Astrocyte of the cerebellum (primary cell): ENCODE data around the gene UBR3.
"Not testable (repeated sequence)": the region's sequence is repeated elsewhere in the genome, so short reads cannot be mapped to it uniquely, and the experiment has no call there.

Experiments
- DNase-seq: peaks from one replicate; pipeline ENCODE4 v3.0.0-alpha.2; 2011; ENCODE audit warnings: low read depth
- H3K4me3 ChIP-seq: 2 replicates; pipeline ENCODE4 v1.5.1; 2011; ENCODE audit warnings: mild to moderate bottlenecking, low read depth, low read length, moderate library complexity
- in situ Hi-C: cut with HindIII; loops from 2 replicates; pipeline ENCODE4 v1.10.0; 2017; ENCODE audit warnings: low sequenced_read_pairs
- TF ChIP-seq, protein P1 (sequence below): IDR thresholded peaks from 2 replicates; pipeline ENCODE4 v1.5.1; 2012; ENCODE audit warnings: low read length, low read depth, moderate library complexity, mild to moderate bottlenecking; ENCODE audit errors: missing control alignments

Gene UBR3

DNA sequence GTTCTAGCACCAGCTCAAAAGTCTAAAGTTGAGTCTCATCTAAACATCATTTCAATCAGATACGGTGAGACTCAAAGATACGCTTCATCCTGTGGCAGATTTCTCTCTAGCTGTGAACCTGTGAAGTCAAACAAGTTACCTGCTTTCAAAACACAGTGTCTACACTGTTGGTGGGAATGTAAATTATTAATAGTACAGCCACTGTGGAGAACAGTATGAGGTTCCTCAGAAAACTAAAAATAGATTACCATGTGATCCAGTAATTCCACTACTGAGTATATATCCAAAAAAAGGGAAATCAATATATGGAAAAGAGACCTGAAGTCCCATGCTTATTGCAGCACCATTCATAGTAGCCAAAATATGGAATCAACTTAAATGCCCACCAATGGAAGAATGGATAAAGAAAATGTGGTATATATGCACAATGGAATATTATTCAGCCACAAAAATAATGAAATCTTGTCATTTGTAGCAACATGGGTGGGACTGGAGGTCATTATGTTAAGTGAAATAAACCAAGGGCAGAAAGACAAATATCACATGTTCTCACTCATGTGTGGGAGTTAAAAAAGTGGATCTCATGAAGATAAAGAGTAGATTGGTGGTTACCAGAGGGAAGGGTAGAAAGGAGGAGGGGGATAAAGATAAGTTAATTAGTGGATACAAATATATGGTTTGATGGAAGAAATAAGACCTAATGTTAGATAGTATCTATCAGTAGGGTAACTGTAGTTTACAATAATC lies 11.7 kb downstream of the UBR3 start:
- TF ChIP-seq, protein P1, sequence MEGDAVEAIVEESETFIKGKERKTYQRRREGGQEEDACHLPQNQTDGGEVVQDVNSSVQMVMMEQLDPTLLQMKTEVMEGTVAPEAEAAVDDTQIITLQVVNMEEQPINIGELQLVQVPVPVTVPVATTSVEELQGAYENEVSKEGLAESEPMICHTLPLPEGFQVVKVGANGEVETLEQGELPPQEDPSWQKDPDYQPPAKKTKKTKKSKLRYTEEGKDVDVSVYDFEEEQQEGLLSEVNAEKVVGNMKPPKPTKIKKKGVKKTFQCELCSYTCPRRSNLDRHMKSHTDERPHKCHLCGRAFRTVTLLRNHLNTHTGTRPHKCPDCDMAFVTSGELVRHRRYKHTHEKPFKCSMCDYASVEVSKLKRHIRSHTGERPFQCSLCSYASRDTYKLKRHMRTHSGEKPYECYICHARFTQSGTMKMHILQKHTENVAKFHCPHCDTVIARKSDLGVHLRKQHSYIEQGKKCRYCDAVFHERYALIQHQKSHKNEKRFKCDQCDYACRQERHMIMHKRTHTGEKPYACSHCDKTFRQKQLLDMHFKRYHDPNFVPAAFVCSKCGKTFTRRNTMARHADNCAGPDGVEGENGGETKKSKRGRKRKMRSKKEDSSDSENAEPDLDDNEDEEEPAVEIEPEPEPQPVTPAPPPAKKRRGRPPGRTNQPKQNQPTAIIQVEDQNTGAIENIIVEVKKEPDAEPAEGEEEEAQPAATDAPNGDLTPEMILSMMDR = no peak
- no peak for DNase-seq
- H3K4me3 ChIP-seq = no peak overlapping the region
- in situ Hi-C loops = no loop called here

DNA sequence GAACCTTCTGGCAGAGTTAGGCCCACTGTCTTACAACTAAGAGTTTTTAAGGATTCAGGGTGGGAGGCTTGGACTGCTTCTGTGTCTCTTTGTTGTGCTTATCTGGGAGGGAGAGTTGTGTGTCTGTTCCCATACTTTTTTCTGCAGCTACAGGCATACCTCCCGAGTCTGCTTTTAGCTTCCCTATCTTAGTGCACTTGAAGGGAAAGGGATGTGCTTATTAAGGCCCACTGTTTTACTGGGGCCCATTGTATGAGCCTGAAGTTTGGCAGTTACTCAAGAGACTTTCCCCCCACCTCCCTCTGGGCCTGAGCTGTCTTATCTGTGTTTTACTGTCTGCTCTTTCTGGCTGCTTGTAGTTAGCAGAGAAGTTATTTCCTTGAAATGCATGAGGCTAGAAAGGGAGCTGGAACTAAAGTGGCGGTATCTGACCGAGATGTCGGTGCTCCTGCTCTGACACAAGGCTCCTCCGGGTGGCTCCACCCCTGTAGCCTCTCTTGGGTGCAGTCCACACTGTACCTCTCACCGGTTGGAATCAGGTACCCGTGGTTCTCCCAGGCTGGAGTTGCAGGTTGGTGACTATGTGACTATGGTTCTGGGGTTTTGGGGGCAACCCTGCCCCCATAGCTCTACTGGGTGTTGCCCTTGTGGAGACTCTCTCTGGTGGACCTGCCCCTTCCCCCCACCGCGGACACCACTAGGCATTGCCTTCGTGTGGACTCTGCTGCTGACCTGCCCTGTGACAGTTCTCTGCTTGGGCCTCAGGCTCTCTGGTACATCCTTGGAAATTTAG lies 12.9 kb downstream of the UBR3 start:
- TF ChIP-seq, protein P1 = no peak
- H3K4me3 ChIP-seq = no peak overlapping the region
- in situ Hi-C loops = no loop called here
- DNase-seq = no peak

DNA sequence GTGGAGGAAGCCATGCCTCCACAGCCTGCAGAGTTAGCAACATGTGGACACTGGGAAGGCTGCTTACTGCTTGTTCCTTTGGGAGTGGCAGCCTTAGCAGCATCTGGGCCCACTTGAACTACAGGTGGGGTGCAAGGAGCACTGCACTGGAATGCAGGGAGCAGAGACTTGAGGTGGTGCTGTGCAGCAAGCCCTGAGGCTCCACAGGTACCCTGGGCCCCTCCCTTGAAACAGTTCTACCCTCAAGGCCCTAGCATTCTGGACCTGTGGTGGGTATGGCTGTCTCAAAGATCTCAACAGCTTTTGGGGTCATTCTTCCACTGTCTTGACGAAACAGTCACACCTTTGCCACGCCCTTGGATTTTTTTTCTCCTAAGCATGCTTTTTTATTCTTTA lies 13.5 kb downstream of the UBR3 start:
- no peak for DNase-seq
- in situ Hi-C loops = no loop called here
- TF ChIP-seq, protein P1 = no peak
- no peak overlapping the region for H3K4me3 ChIP-seq

DNA sequence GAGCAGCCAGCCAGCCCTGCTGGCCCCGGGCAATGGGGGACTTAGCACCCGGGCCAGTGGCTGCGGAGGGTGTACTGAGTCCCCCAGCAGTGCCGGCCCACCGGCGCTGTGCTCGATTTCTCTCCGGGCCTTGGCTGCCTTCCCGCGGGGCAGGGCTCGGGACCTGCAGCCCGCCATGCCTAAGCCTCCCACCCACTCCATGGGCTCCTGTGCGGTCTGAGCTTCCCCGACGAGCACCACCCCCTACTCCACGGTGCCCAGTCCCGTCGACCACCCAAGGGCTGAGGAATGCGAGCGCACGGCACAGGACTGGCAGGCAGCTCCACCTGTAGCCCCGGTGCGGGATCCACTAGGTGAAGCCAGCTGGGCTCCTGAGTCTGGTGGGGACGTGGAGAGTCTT lies 14.4 kb downstream of the UBR3 start:
- in situ Hi-C loops, DNase-seq, H3K4me3 ChIP-seq: not testable (repeated sequence)

DNA sequence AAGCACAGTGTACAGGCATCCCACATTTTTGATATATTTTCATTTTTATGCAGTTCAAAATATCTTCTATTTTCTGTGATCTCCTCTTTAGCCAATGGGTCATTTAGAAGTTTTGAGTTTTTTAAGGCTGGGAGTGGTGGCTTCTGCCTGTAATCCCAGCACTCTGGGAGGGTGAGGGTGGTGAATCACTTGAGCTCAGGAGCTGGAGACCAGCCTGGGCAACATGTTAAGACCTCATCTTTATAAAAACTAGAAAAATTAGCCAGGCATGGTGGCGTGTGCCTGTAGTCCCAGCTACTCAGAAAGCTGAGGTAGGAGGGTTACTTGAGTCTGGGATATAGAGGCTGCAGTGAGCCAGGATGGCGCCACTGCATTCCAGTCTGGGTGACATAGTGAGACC lies 17.8 kb downstream of the UBR3 start:
- in situ Hi-C loops = no loop called here
- TF ChIP-seq, protein P1 = no peak
- DNase-seq = no peak
- H3K4me3 ChIP-seq = no peak overlapping the region

DNA sequence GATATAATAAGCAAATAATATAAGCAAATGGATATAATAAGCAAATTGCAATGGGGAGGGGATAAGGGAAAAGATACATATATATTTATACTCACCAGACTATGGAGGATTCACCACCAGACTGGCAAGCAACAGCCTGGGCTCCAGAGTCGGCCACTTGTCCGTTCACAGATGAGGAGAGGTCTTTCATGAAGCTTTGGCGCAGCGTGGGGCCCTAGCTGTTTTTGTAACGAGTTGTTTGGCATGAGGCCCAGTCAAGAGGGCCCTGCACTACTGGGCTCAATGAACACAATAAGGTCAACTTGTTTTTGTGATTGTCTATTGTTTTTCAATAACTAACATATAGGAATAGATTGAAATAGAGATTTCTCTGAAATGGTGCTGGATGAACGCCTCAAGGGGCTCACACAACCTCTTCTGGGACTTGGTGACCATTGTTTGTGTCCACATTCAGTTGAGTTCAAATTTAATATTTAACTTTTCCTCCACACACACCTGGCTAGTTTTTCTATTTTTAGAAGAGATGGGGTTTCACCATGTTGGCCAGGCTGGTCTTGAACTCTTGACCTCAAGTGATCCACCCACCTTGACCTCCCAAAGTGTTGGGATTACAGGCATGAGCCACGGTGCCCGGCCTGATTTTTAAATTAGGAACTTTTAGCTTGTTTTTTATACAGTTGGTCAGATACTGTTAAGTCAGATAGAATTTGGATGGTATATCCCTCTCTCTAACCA lies 21.9 kb downstream of the UBR3 start:
- in situ Hi-C loops, DNase-seq: not testable (repeated sequence)

DNA sequence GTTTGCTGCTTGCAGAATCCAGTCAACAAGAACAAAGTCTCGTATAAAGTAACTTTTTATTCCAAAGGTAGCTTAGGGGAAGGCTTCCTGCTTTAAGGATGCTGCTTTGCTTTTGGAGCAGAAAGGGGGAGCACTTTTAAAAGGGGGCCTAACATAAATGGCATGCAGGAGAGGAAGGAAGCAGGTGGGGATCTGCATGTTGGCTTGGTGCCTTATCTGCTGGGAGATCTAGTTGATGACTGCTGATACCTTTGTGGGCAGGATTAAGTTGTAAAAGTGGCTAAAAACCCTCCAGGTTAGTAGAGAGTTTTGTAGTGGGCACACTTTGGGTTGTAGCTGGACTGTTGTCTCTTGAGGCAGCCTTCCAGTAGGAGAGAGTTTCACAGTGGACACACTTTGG lies 22.5 kb downstream of the UBR3 start:
- TF ChIP-seq, protein P1 = no peak
- DNase-seq = no peak
- in situ Hi-C loops = no loop called here
- H3K4me3 ChIP-seq = no peak overlapping the region

More for the DNA sequence above, 21.9 kb downstream of the UBR3 start:
- not testable (repeated sequence) for H3K4me3 ChIP-seq
